Progenitor cell of endocrine pancreas (in vitro differentiated cells): ENCODE results near the gene HMHB1. TPM values are rescaled to one million over a fixed set of nuclear protein-coding genes. Genes with fewer than 3 reads are reported as not detected.
A peak's percentile ranks its signal among the peaks of the same experiment; 100 is the strongest.

ENCODE experiments used
- DNase-seq: peaks from one replicate; pipeline ENCODE4 v3.0.0; 2021; ENCODE audit warnings: low spot score; ENCODE audit not compliant: unreplicated experiment
- H3K27ac Mint-ChIP-seq: 2 replicates; pipeline ENCODE4 v1.8.0; 2021; ENCODE audit warnings: mild to moderate bottlenecking, moderate library complexity, mixed read lengths
- H3K27me3 Mint-ChIP-seq: 2 replicates; pipeline ENCODE4 v1.8.0; 2021; ENCODE audit warnings: mixed read lengths
- H3K36me3 Mint-ChIP-seq: 2 replicates; pipeline ENCODE4 v1.8.0; 2022; ENCODE audit warnings: mixed read lengths; ENCODE audit not compliant: insufficient read depth
- H3K4me1 Mint-ChIP-seq: 2 replicates; pipeline ENCODE4 v1.8.0; 2021; ENCODE audit warnings: low read depth, mixed read lengths
- H3K4me3 Mint-ChIP-seq: 2 replicates; pipeline ENCODE4 v1.8.0; 2021; ENCODE audit warnings: low read depth, mild to moderate bottlenecking, moderate library complexity, mixed read lengths
- H3K9me3 Mint-ChIP-seq: 2 replicates; pipeline ENCODE4 v1.8.0; 2021; ENCODE audit warnings: low read depth, mixed read lengths
- CTCF ChIP-seq: fragments of 200-600 bp; sonication (generic); IDR thresholded peaks from one replicate; pipeline ENCODE4 v1.5.0; 2021; ENCODE audit warnings: antibody characterized with exemption, mild to moderate bottlenecking; ENCODE audit not compliant: unreplicated experiment
- total RNA-seq: library from RNA; stranded (reverse); gene quantifications from 2 replicates; pipeline ENCODE4 v1.2.1, GENCODE V29; 2021

Gene HMHB1
- total RNA-seq, 1 donor from 2014 or later = not detected

- H3K9me3 Mint-ChIP-seq = no peaks in the 10 kb centered on the region
- TF ChIP-seq CTCF = no peak
- H3K36me3 Mint-ChIP-seq = no peaks in the 10 kb centered on the region
- no peak overlapping the region for H3K4me3 Mint-ChIP-seq
- peaks cover 6% of the 10 kb centered on the region for H3K27me3 Mint-ChIP-seq
- H3K27ac Mint-ChIP-seq = no peak overlapping the region
- DNase-seq = no peak
- H3K4me1 Mint-ChIP-seq = no peaks in the 10 kb centered on the region
These were observed 19.9 kb upstream of the HMHB1 start for GRCh38 chr5:143791848-143792731.

GRCh38 chr5:143793249-143793648 lies 18.7 kb upstream of the HMHB1 start:
- Mint-ChIP-seq H3K9me3 (no peaks in the 10 kb centered on the region), H3K27me3 (peaks cover 6% of the 10 kb centered on the region), H3K27ac (no peak overlapping the region), H3K36me3 (no peaks in the 10 kb centered on the region), H3K4me1 (no peaks in the 10 kb centered on the region), H3K4me3 (no peak overlapping the region)
- TF ChIP-seq CTCF = no peak
- DNase-seq = no peak

GRCh38 chr5:143796125-143796524 lies 15.8 kb upstream of the HMHB1 start:
- H3K27ac Mint-ChIP-seq = no peak overlapping the region
- no peak for TF ChIP-seq CTCF
- no peak for DNase-seq
- H3K4me3 Mint-ChIP-seq = no peak overlapping the region
- peaks cover 15% of the 10 kb centered on the region for H3K27me3 Mint-ChIP-seq
- no peaks in the 10 kb centered on the region for H3K36me3 Mint-ChIP-seq
- H3K9me3 Mint-ChIP-seq = no peaks in the 10 kb centered on the region
- no peaks in the 10 kb centered on the region for H3K4me1 Mint-ChIP-seq

GRCh38 chr5:143796753-143797152 lies 15.2 kb upstream of the HMHB1 start:
- H3K4me3 Mint-ChIP-seq = no peak overlapping the region
- TF ChIP-seq CTCF = no peak
- H3K36me3 Mint-ChIP-seq = no peaks in the 10 kb centered on the region
- no peak for DNase-seq
- H3K27ac Mint-ChIP-seq = no peak overlapping the region
- no peaks in the 10 kb centered on the region for H3K4me1 Mint-ChIP-seq
- no peaks in the 10 kb centered on the region for H3K9me3 Mint-ChIP-seq
- H3K27me3 Mint-ChIP-seq = peaks cover 15% of the 10 kb centered on the region

- DNase-seq = no peak
- Mint-ChIP-seq H3K4me1 (no peaks in the 10 kb centered on the region), H3K9me3 (no peaks in the 10 kb centered on the region), H3K36me3 (no peaks in the 10 kb centered on the region), H3K4me3 (no peak overlapping the region), H3K27ac (peak overlapping the region; percentile 13), H3K27me3 (peaks cover 11% of the 10 kb centered on the region)
- no peak for TF ChIP-seq CTCF
These were observed 11.2 kb upstream of the HMHB1 start for GRCh38 chr5:143800715-143801114.
